Ammon's horn (tissue), 1 donor: ENCODE results near the gene OR2T6.
"Not testable (repeated sequence)": the region's sequence is repeated elsewhere in the genome, so short reads cannot be mapped to it uniquely, and the experiment has no call there.

ENCODE experiments used
- DNase-seq: peaks from one replicate; pipeline ENCODE4 v3.0.0-alpha.2; 2016; ENCODE audit warnings: low spot score

Gene OR2T6

DNA sequence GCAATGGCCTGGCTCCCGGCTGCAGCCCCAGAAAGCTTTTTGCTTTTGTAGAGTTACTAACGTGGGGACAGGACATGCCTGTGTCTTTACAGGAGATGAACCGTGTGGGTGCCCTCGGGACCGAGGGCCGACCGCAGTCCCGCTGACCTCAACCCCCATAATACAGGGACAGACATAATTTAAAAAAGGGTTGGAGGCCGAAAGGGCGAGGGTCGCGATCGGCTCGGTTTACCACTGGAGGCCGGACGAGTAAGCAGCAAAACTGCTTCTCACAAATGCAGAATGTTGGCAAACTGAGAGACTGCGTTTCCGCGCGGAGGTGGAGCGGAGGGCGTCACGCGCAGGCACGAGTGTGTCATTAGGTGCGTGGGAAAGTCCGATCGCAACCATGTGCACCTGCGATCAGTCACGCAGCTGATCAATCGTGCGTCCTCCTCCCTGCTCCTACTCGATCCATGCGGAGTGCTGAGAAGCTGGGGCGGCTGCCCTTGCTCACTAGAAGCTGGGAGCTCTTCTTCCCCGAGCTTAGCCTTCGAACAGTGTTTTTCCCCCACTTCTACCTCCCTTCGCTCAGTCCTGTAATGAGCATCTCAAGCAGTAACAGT is 58.4 kb downstream of the OR2T6 start:
- not testable (repeated sequence) for DNase-seq

DNA sequence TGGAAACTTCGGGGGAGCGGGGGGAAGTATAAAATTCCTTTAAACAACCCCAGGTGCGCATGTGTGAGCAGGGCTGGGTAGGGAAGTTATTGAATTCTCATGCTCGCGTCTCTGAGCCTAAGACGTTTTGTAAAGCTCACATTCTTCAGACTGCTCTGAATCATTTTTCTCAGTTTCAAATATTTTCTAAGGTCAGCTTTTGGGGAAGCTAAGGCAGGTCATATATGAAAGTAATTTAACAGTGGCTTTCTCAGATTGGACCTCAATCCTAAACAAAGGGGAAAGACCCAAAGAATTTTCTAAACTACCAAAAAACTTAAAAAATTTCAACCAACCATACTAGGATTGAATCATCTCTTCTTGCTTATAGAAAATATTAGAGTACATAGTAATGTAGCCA is 59.4 kb downstream of the OR2T6 start:
- DNase-seq, result not testable (repeated sequence)

DNA sequence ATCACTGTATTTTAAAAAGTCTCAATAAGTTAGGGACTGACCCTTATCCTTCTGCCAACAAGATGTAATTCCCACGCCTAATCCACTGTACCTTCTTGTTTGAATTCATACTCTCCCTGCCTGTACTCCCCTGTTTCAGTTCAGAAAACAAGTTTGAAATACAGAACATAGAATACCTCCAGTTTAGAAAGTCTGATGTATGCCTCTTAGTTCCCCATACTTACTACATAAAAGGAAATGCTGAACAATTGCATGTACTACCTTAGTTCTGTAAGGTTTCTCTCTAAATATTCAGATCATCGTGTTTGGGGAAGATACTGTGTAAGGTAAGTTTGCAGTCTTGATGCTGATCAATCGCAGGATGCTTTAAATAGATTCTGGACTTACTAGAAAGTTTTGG is 60.8 kb downstream of the OR2T6 start:
- not testable (repeated sequence) for DNase-seq

DNA sequence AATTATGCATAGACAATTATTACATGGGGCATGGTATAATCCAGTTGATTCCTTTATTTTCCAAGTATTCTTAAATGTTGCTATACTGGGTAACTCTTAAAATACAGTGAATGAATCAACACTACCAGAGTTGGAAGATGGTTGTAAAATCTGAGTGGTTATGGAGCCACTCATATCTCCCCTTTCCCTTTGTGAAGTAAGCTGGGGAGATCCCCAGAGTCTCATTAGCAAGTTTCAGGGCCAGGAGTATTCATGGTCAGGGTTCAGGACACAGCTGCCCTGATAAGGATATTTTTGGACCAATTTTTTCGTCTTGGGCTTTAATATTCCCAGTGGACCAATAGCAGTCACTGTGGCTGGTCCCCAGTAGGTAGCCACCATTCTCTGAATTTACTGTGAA is 63.1 kb downstream of the OR2T6 start:
- DNase-seq, result not testable (repeated sequence)

DNA sequence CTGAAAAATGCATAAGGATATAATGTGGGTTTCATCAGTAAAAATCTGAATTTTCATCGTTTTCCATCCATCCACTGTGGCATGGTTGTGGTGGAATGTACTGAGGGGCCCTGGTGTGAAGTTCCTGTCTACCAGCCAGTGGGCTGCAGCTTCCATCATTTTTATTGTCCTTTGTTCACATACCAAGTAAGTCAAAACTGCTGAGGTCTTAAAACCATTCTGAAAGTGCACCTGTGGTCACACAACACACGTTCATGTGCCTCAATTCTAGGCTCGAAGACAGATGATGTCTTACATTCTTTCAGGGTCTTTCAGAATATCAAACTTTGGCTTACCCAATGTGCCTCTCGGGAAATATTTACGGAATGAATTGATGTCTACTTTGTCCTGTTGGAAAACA is 63.7 kb downstream of the OR2T6 start:
- DNase-seq, result not testable (repeated sequence)
